Neural progenitor cell (in vitro differentiated cells): ENCODE measurements around the gene CYP8B1.

Experiments
- EZH2 ChIP-seq: fragments of 200-600 bp; sonication (generic); IDR thresholded peaks from 2 replicates; pipeline ENCODE4 v1.6.1; 2017; ENCODE audit warnings: antibody characterized with exemption, mild to moderate bottlenecking, moderate library complexity
- EZH2phosphoT487 ChIP-seq: fragments of 200-600 bp; sonication (generic); IDR thresholded peaks from 2 replicates; pipeline ENCODE4 v1.6.1; 2017; ENCODE audit warnings: antibody characterized with exemption
- TF ChIP-seq, protein P1 (sequence below): fragments of 200-600 bp; sonication (generic); IDR thresholded peaks from 2 replicates; pipeline ENCODE4 v1.5.1; 2017; ENCODE audit warnings: antibody characterized with exemption, mild to moderate bottlenecking

- TF ChIP-seq, protein P1, sequence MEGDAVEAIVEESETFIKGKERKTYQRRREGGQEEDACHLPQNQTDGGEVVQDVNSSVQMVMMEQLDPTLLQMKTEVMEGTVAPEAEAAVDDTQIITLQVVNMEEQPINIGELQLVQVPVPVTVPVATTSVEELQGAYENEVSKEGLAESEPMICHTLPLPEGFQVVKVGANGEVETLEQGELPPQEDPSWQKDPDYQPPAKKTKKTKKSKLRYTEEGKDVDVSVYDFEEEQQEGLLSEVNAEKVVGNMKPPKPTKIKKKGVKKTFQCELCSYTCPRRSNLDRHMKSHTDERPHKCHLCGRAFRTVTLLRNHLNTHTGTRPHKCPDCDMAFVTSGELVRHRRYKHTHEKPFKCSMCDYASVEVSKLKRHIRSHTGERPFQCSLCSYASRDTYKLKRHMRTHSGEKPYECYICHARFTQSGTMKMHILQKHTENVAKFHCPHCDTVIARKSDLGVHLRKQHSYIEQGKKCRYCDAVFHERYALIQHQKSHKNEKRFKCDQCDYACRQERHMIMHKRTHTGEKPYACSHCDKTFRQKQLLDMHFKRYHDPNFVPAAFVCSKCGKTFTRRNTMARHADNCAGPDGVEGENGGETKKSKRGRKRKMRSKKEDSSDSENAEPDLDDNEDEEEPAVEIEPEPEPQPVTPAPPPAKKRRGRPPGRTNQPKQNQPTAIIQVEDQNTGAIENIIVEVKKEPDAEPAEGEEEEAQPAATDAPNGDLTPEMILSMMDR, result no peak
- no peak for TF ChIP-seq EZH2
- no peak for TF ChIP-seq EZH2phosphoT487
Observed at GRCh38 chr3:42865256-42865655, 10.4 kb downstream of the CYP8B1 start.
